Right atrium auricular region (tissue), 2 donors: ENCODE measurements around the gene PSMB9. TPM values are rescaled to one million over a fixed set of nuclear protein-coding genes. Genes with fewer than 3 reads are reported as not detected.

Experiments
- DNase-seq: peaks from one replicate; pipeline ENCODE4 v3.0.0-alpha.2; 2019; ENCODE audit warnings: low spot score
- H3K27ac ChIP-seq, 2 donors: fragments of 200-600 bp; sonication (generic); 1 replicate in 1 of 2; 2 replicates in 1 of 2; pipeline ENCODE4 v1.5.1; 2016 to 2019
- H3K27me3 ChIP-seq, 2 donors: fragments of 200-600 bp; sonication (generic); one replicate each; pipeline versions ENCODE4 v1.5.1 to v1.6.0; 2017 to 2019
- H3K36me3 ChIP-seq: fragments of 200-600 bp; sonication (generic); one replicate; pipeline ENCODE4 v1.5.1; 2016
- H3K4me1 ChIP-seq, 2 donors: fragments of 200-600 bp; sonication (generic); one replicate each; pipeline versions ENCODE4 v1.5.1 to v1.6.0; 2017 to 2019
- H3K4me3 ChIP-seq, 2 donors: fragments of 200-600 bp; sonication (generic); 1 replicate in 1 of 2; 2 replicates in 1 of 2; pipeline ENCODE4 v1.5.1; 2017 to 2019; ENCODE audit warnings: mild to moderate bottlenecking in 1 of 2, moderate library complexity in 1 of 2
- H3K9me3 ChIP-seq, 2 donors: fragments of 200-600 bp; sonication (generic); one replicate each; pipeline ENCODE4 v1.5.1; 2019
- CTCF ChIP-seq, 2 donors: fragments of 200-600 bp; sonication (generic); IDR thresholded peaks; one replicate each; pipeline ENCODE4 v1.5.1; 2019; ENCODE audit warnings: antibody characterized with exemption in 2 of 2
- total RNA-seq, 2 donors: library from RNA; depleted of rRNA; stranded (reverse); fragments of >200 nt; gene quantifications; one replicate each; pipeline ENCODE4 v1.1.0, GENCODE V29; 2016

The PSMB9 gene
- total RNA-seq, 2 donors from 2014 or later, result 10.9 to 17.6 TPM

- no peak for DNase-seq
- no peaks in the 10 kb centered on the region for H3K27me3 ChIP-seq
- H3K4me1 ChIP-seq, result peaks cover 0 to 14% of the 10 kb centered on the region in 2 donors
- H3K9me3 ChIP-seq, result no peaks in the 10 kb centered on the region
- no peak for TF ChIP-seq CTCF (IDR thresholded peaks at IDR 0.05)
- H3K27ac ChIP-seq, result no peak overlapping the region
- no peak overlapping the region for H3K4me3 ChIP-seq
- H3K36me3 ChIP-seq, result peaks cover 6% of the 10 kb centered on the region
Measured at GRCh38 chr6:32836873-32837272, 17.1 kb upstream of the PSMB9 start.

GRCh38 chr6:32837651-32838113 lies 16.3 kb upstream of the PSMB9 start:
- Histone ChIP-seq H3K36me3 (peaks cover 6% of the 10 kb centered on the region), H3K9me3 (no peaks in the 10 kb centered on the region), H3K4me3 (peak overlapping the region; percentile 80 to 95), H3K4me1 (peaks cover 0 to 17% of the 10 kb centered on the region in 2 donors), H3K27me3 (no peaks in the 10 kb centered on the region), H3K27ac (peak overlapping the region; percentile 97 to 98)
- TF ChIP-seq CTCF (IDR thresholded peaks at IDR 0.05), result no peak
- DNase-seq, result no peak

- H3K27ac ChIP-seq, result peak within 1 kb of the TSS; percentile 97 to 98
- no peaks in the 10 kb centered on the region for H3K27me3 ChIP-seq
- peak; percentile 93 to 96 for TF ChIP-seq CTCF (IDR thresholded peaks at IDR 0.05)
- DNase-seq, result peak; percentile 96
- peaks cover 6% of the 10 kb centered on the region for H3K36me3 ChIP-seq
- H3K9me3 ChIP-seq, result no peaks in the 10 kb centered on the region
- peak within 1 kb of the TSS; percentile 80 to 95 for H3K4me3 ChIP-seq
- H3K4me1 ChIP-seq, result peaks cover 0 to 24% of the 10 kb centered on the region in 2 donors
Measured at GRCh38 chr6:32838114-32838958, 15.7 kb upstream of the PSMB9 start, which contains the start of gene TAP2. Gene TAP2, minus strand, starts transcription at chr6:32838739. Its CDS starts 506 bp downstream, at chr6:32838233.

- H3K4me3 ChIP-seq, result no peak overlapping the region
- peaks cover 0 to 26% of the 10 kb centered on the region in 2 donors for H3K4me1 ChIP-seq
- H3K9me3 ChIP-seq, result no peaks in the 10 kb centered on the region
- H3K27ac ChIP-seq, result peak overlapping the region; percentile 97 to 98
- no peak for TF ChIP-seq CTCF (IDR thresholded peaks at IDR 0.05)
- peaks cover 6% of the 10 kb centered on the region for H3K36me3 ChIP-seq
- no peaks in the 10 kb centered on the region for H3K27me3 ChIP-seq
- DNase-seq, result no peak
Measured at GRCh38 chr6:32839356-32839755, 14.6 kb upstream of the PSMB9 start.

- Histone ChIP-seq H3K9me3 (no peaks in the 10 kb centered on the region), H3K4me3 (no peak overlapping the region), H3K36me3 (peaks cover 13% of the 10 kb centered on the region), H3K27me3 (no peaks in the 10 kb centered on the region), H3K4me1 (peaks cover 0 to 38% of the 10 kb centered on the region in 2 donors), H3K27ac (no peak overlapping the region)
- no peak for DNase-seq
- TF ChIP-seq CTCF (IDR thresholded peaks at IDR 0.05), result no peak
Measured at GRCh38 chr6:32840604-32841246, 13.3 kb upstream of the PSMB9 start.
